ENCODE results near the gene EFNB2.

EFNB2 gene, protein sequence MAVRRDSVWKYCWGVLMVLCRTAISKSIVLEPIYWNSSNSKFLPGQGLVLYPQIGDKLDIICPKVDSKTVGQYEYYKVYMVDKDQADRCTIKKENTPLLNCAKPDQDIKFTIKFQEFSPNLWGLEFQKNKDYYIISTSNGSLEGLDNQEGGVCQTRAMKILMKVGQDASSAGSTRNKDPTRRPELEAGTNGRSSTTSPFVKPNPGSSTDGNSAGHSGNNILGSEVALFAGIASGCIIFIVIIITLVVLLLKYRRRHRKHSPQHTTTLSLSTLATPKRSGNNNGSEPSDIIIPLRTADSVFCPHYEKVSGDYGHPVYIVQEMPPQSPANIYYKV
- 0.11 to 1.9 (median 0.39) reads per million in 3 experiments for total RNA-seq

DNA sequence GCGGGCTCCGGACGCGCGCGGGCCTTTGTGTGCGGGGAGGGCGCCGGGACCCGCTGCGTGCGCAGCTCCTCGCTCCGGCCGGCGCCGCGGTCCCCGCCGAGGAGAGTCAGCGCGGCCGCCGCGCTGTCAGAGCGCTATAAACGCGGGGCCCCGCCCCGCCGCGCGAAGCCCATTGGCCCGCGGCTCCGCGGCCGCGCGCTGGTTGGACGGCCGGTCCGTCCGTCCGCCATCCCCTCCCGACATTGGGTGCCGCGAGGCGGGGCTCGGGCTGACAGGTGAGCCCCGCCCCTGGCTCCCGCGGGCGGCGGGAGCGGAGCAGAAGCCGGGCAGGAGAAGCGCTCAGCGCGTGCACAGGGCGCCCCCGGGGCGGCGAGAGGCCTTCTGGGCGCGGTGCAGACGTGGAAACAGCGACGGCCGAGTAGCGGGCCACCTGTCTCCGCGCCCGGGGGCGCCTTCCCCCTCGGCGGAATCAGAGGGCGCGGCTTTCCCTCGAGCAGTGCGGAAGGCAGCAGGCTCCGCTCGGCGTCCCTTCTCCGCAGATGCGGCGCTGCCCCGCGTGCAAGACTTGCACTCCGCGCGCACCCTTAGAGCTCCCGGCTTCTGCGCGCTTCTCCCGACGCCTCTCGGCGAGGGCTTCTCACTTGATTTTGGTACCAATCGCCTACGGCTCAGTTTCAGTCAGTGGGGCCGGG lies at the start of gene EFNB2:
Gene EFNB2, minus strand, starts transcription at position 111 of the 692 bp plus-strand sequence. CDS start 698 bp downstream, outside the sequence.
- DNase-seq: peak; percentile 85

- DNase-seq: no peak
These were observed 45.8 kb upstream of the EFNB2 start for GRCh38 chr13:106581225-106581624.

- DNase-seq: no peak
These were observed 40.4 kb upstream of the EFNB2 start for GRCh38 chr13:106575896-106576295.

DNA sequence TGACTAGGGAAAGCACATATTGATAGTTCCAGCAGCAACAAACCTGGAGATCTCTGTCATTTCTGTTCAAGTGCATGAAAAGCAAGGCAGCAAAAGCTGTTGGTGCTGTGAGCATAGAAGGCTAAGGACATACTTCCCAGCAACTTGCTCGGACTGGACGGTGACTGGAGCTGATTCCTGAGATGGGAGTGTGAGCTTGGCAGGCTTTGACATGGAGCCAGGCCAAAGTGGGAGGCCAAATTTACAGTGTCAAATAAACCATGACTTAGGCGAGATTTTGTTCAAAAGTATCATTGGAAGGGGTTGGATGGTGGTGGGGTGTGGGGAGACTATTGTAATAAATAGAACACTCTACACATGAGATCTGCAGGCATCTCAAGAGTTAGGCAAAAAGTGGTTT lies 38.4 kb upstream of the EFNB2 start:
- DNase-seq: no peak

- DNase-seq: no peak
These were observed 37.9 kb upstream of the EFNB2 start for GRCh38 chr13:106573284-106573846.

- DNase-seq: peak; percentile 69
These were observed 34.9 kb upstream of the EFNB2 start for GRCh38 chr13:106570299-106570852.

DNA sequence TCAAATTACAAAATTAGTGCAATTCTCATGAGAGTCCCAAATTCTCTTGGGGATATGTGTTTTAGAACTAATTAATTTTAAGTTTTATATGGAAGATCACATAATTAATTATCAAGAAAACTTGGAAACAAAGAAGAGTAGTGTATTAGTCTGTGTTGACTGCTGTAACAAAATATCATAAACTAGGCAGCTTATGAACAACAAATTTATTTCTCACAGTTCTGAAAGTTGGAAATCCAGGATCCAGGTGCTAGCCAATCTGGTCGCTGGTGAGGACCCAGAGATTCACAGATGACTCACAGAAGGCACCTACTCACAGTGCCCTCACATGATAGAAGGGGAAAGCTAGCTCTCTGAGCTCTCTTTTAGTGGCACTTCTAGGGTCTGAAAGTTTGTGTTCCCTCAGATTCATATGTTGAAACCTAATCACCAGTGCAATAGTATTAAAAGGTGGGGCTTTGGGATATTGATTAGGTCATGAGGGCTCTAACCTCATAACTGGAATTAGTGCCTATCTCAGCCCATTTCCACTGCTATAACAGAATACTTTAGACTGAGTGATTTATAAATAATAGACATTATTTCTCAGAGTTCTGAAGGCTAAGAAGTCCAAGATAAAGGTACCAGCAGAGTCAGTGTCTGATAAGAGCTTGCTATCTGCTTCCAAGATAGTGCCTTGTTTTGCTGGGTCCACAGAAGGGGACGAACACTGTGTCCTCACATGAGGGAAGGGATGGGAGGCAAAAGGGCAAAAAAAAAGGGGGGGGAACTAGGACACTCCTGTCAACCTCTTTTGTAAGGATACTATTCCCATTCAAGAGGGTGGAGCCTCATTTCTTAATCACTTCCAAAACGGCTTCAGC lies 34.0 kb upstream of the EFNB2 start:
- no peak for DNase-seq

DNA sequence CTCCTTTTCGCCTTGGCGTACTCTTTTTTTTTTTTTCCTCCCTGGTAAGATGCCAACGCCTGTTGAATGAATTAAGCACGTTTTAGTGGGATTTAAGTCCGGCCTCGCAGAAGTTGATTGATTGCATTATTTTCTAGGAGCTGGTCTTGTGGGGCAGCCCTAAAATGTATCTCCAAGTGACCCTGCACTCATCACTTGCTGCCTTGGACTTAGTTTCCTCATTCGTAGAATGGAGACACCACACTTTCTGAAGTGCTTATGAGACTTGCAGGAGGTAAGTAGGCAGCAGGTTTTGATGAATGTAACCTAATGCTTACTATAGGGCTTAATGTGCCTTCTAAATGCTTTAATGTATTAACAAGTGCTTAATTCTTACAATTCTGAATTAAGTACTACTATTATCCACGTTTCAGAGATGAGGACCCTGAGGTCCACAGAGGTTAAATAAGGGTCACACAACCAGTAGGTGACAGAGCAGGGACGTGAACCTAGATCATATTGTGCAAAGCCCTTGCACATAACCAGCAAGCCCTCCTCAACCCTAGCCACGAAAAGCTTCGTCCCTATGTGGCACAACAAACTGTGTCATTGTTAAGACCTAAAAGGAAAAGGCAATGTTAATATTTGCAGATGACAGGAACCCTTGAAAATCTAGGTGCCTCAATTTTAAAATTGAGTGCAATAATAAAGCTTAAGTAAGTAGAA lies 33.0 kb upstream of the EFNB2 start:
- DNase-seq: no peak

DNA sequence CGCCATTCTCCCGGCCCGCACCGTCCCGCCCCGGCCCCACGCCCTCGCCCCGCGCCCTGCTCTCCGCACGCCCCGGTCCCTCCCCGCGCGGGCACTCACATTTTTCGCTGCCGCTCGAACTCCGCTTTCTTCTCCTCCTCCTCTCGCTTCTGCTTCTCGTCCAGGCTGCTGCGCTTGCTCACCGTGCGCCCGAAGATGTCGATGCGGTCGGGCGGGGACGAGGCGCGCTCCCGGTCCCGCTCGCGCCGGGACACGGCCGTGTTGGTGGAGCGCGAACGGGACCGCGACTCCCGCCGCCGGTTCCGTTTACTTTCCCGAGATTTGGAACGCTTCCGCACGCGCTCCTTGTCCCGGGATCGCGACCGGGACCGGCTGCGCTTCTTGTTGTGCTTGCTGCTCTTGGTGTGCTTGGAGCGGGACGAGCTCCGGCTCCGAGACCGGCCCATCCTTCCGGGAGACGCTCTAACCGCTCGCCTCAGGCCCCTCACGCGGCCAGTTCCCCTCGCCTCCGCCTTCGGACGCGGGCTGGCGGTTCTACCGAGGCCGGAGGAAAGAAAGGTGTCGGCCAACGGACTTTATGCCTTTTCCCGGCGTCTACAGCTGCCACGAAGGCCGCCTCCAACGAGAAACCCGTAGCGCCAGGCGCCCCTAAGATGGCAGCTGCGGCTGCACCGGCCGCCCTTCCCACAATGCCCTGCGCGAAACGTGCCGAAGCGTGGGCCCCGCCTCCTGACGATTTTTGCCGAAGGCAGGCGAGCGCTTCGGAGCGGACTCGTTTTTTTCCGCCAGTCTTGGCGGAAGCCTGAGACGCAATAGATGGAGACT lies 32.2 kb upstream of the EFNB2 start, which contains the start of gene ARGLU1:
Gene ARGLU1, minus strand, starts transcription at position 664 of the 825 bp plus-strand sequence. Its CDS starts 218 bp downstream, at position 446.
- peak; percentile 93 for DNase-seq

GRCh38 chr13:106566641-106567473 lies 31.4 kb upstream of the EFNB2 start:
- no peak for DNase-seq

- DNase-seq: no peak
These were observed 29.8 kb upstream of the EFNB2 start for GRCh38 chr13:106565127-106565775.

- DNase-seq: no peak
These were observed 26.8 kb upstream of the EFNB2 start for GRCh38 chr13:106562301-106562700.

- DNase-seq: no peak
These were observed 26.2 kb upstream of the EFNB2 start for GRCh38 chr13:106561551-106562170.

GRCh38 chr13:106560821-106561220 lies 25.4 kb upstream of the EFNB2 start:
- DNase-seq: no peak

- DNase-seq: no peak
These were observed 23.1 kb upstream of the EFNB2 start for GRCh38 chr13:106558527-106558926.

DNA sequence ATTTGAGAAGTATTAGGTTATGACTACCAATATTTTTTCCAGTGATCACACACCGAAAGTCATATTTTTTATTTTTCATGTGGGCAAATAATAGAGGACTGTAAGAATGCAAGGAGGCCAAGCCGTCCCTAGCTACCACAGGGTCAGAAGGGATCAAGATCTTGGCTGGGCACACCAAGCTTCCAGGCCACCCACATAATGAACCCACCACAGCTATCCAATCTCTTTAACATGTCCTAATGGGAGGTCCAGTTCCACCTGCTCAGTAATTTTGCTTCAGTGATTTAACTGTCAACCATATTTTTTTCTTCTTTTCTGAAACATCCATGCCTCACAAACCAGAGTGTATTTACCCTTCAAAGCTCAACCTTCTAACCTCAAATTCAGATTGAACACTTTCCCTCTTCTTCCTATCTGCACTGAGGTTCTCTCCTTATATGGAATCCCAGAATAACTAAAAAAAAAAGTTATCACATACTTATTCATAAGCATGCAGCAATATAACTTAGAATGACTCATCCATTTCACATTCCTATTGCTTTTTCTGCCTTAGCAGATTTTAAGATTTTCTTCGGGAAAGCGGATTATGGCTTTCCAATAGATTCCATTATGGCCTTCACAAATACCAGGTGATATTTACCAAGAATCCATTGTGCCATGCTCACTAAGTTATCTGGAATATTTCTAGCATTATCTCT lies 20.3 kb upstream of the EFNB2 start:
- no peak for DNase-seq

DNA sequence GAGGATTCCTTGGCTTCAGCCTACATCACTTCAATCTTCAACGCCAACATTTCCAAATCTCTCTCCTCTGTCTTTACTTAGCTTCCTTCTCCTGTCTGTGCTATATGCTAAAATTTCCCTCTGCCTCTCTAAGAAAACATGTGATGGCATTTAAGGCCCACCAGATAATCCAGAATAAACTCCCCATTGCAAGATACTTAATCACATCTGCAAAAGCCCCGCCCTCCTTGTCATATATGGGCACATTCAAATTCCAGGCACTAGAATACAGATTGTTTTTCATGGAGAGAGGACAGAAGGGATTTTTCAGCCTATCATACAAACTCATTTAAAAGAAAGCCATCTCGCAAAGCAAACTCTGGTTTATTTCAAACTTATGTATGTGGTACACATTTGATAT lies 16.3 kb upstream of the EFNB2 start:
- DNase-seq: no peak

DNA sequence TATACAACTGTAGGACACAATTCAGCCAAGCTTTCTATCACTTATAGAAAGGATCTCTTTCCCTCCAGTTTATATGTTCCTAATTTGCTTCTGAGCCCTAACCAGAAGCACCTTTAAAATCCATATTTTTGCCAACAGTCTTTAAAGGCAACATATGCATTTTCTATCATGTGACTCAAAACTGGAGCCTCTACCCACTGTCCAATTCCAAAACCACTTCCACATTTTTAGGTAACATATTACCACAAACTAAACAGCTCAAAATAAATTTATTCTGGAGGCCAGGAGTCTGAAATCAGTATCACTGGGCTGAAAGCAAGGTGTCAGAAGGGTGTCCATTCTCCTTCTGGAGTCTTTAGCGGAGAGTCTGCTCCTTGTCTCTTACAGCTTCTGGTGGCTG lies 15.9 kb upstream of the EFNB2 start:
- DNase-seq: no peak
